Measurements from ENCODE around the gene EPS8L2. TPM values are rescaled to one million over a fixed set of nuclear protein-coding genes. Genes with fewer than 3 reads are reported as not detected.

EPS8L2 gene
- total RNA-seq, 1 donor from 2014 or later: 12.1 TPM

- DNase-seq (ENCODE audit: low spot score): no peak
Measured at GRCh38 chr11:703506-703905, 2.5 kb upstream of the EPS8L2 start.

- no peak for DNase-seq (ENCODE audit: low spot score)
Measured at GRCh38 chr11:704228-704674, 1.8 kb upstream of the EPS8L2 start.

DNA sequence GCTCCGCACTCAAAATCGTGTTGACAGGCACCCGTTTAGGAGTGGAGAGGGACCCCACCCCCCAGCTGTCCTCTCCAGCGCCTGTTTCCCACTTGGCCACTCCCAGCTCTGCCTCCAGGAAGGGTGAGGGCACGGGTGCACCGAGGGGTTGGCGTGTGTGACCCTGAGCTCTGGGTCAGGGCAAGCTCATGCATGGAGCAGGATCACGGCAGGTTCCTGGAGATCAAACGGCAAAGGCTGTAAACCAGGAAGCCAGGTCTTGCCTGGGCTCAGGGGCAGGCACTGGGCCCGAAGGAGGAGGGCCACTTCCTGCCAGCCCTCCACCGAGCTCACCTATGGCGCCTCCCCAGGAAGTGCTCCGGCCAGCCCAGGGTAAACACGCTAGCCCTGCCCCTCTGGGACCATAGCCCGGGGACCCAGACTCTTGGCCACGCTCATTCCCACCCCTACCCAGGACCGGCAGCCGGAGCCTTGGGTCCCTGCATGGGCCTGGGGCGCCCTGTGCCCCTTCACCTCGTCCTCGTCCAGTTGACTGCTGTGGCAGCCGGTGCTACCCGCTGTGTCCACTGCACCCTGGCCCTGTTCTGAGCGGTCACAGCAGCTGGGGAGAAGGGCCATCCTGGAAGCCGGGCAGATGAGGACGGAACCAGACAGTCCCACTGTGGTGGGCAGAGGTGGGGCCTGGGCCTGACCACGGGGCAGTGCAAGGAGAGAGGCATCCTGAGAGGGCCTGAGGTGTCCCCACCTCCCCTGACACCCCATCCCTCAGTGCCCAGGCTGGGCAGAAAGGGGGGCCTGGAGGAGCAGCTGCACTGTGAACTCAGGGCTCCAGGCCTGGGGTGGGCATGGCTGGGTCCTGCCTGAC is 1.0 kb upstream of the EPS8L2 start:
- DNase-seq (ENCODE audit: low spot score): no peak

GRCh38 chr11:706439-706956 is 467 bp downstream of the EPS8L2 start:
- no peak for DNase-seq (ENCODE audit: low spot score)

DNA sequence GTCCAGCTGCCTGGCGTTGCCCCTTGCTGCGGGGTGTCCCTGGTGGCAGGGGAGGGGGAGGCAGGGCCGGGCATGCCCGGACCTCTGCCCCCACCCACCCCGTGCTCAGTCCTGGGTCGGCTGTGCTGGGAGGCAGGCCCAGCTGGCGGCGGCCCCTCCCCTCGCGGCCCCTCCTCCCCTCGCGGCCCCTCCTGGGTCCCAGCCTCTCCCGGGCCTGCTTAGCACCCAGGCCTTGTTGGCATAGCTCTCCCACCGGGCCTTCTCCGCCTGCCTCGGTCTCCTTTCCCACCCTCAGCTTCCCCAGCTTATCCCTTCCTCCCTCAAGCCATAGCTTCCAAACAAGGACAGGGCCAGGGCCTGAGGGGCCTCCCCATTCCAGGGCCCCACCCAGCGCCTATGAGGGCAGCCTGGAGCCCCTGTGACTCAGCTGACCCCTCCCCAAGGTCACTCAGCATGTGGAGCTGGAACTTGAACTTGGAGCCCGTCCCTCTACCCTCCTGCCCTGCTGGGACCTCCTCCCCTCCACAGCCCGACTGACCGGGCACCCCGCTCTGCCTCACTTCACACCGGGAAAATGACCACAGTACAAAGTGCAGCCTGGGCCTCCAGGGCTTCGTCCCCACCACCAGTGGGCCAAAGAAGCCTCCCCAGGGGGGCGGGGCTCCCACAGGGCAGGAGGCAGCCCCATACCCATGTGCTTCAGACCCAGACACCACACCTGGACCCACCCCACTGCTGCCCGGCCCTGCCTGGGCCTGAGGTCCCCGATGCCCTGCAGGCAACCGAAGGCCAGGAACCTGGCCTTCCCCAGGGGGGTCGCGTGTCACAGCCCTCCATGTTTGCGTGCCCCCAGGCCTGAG is 1.2 kb downstream of the EPS8L2 start:
- no peak for DNase-seq (ENCODE audit: low spot score)

- no peak for DNase-seq (ENCODE audit: low spot score)
Measured at GRCh38 chr11:707817-708420, 1.9 kb downstream of the EPS8L2 start.

GRCh38 chr11:708511-708910 is 2.5 kb downstream of the EPS8L2 start:
- no peak for DNase-seq (ENCODE audit: low spot score)

GRCh38 chr11:709109-709997 is 3.3 kb downstream of the EPS8L2 start:
- DNase-seq (ENCODE audit: low spot score): no peak

DNA sequence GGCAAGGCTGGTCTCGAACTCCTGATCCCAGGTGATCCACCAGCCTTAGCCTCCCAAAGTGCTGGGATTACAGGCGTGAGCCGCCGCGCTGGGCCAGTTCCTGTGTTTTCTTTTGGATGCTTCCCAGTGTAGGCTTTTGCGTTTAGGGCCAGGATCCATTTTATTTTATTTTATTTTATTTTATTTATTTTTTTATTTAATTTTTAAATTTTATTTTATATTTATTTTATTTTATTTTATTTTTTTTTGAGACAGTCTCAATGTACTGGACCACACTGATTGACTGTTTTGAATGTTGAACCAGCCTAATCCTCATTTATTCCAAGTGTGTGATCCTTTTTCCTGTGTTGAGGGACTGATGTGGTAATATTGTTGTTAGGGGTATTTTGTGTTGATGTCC is 8.4 kb downstream of the EPS8L2 start:
- DNase-seq (ENCODE audit: low spot score): no peak

GRCh38 chr11:719214-720016 is 13.4 kb downstream of the EPS8L2 start:
- no peak for DNase-seq (ENCODE audit: low spot score)

DNA sequence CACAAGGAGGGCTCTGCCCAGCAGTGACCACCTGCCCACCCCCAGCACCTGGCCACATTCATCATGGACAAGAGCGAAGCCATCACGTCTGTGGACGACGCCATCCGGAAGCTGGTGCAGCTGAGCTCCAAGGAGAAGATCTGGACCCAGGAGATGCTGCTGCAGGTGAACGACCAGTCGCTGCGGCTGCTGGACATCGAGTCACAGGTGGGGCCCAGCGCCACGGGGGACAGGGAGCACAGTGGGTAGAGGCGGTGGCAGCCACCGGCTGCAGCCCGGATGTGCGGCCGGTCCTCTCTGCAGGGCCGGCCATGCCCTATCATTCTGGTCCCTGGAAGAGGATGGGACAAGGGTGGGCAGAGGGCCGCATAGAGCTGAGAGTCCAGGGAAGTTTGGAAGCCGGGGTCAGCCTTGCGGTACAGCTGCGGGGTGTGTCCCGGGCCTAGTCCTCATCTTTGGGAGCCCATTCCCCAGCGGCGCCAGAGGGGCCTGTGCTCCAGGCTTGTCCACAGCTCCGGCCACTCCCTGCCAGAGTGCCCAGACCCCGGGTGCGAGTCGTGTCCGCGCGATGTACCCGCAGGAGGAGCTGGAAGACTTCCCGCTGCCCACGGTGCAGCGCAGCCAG is 14.1 kb downstream of the EPS8L2 start:
- DNase-seq (ENCODE audit: low spot score): no peak

GRCh38 chr11:720642-721246 is 14.7 kb downstream of the EPS8L2 start:
- DNase-seq (ENCODE audit: low spot score): no peak

DNA sequence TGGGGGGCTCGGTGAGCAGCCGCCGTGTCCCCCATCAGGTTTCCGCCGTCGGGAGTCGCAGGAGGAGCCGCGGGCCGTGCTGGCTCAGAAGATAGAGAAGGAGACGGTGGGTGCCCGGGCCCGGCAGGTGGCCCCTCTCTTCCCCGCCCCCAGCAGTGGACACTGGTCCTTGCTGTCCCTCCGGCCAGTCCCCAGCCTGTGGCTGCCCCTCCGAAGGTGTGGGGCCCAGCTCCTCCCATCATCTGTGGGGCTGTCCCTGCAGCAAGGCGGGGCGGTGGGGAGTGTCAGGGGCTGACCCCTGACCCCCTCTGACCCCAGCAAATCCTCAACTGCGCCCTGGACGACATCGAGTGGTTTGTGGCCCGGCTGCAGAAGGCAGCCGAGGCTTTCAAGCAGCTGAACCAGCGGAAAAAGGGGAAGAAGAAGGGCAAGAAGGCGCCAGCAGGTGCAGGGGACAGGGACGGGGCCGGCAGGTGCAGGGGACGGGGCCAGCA is 15.3 kb downstream of the EPS8L2 start:
- no peak for DNase-seq (ENCODE audit: low spot score)

GRCh38 chr11:721741-722345 is 15.8 kb downstream of the EPS8L2 start:
- DNase-seq (ENCODE audit: low spot score): no peak

DNA sequence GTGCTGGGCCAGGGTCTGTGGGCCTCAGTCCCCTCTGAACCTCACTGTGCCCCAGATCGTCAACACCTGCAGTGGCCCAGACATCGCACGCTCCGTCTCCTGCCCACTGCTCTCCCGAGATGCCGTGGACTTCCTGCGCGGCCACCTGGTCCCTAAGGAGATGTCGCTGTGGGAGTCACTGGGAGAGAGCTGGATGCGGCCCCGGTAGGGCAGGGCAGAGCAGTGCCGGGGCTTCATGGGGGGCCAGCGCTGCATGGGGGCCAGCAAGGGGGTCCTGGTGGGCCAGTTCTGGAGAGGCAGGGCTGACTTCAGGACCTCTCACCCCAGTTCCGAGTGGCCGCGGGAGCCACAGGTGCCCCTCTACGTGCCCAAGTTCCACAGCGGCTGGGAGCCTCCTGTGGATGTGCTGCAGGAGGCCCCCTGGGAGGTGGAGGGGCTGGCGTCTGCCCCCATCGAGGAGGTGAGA is 16.3 kb downstream of the EPS8L2 start:
- no peak for DNase-seq (ENCODE audit: low spot score)

DNA sequence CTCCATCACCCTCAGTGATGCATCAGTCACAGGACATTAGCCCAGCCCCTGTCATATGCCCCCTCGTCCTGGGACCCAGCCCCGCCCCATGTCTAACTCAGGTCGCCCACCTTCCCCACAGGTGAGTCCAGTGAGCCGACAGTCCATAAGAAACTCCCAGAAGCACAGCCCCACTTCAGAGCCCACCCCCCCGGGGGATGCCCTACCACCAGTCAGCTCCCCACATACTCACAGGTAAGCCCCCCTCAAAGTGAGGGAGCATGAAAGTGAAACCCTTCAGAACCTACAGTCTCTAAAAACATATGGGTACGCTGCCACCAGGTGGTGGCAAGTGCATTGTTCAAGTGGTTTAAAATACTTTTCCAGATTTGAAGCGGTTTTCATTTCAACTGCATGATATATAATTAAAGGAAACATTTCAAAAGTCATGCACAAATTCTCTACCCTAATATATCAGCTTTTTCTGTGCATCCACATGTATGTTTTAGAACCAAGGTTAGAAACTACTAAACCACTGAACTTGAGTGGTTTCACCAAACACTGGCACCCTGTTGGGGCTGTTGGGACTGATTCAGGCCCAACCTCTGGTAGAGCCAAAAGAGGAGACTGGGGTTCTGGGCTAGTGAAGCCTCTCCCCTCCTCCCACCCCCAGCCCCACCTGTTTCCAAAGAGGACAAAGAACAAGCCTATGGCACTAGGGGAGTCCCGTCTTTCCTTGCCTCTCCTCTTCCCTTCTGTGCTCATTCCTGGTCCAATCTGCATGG is 17.3 kb downstream of the EPS8L2 start:
- no peak for DNase-seq (ENCODE audit: low spot score)

- no peak for DNase-seq (ENCODE audit: low spot score)
Measured at GRCh38 chr11:724049-724777, 18.2 kb downstream of the EPS8L2 start.

Measured in mesenteric fat pad (tissue), 1 donor.